Measurements from ENCODE around the gene RASSF3.

GRCh38 chr12:64655141-64655540 is 44.8 kb downstream of the RASSF3 start:
- no peak for TF ChIP-seq CTCF (IDR thresholded peaks at IDR 0.05; ENCODE audit: low read length)
- TF ChIP-seq EZH2 (IDR thresholded peaks at IDR 0.05; ENCODE audit: borderline replicate concordance, low read length): no peak
